Measurements from ENCODE around the gene ZBTB42. TPM values are rescaled to one million over a fixed set of nuclear protein-coding genes. Genes with fewer than 3 reads are reported as not detected.

The ZBTB42 gene
- total and polyA plus RNA-seq, 2 donors (not counting 1 experiment from before 2014, with no cell fraction given), result 1.6 to 8.3 TPM

GRCh38 chr14:104803912-104804410 is 3.1 kb downstream of the ZBTB42 start:
- intact Hi-C loops (cut with micrococcal nuclease), result no loop called here
- H3K4me3 Mint-ChIP-seq, result peak overlapping the region; percentile 7
- no peaks in the 10 kb centered on the region for H3K36me3 ChIP-seq (replicated peaks in 1 of 2; ENCODE audit: control extremely low read depth in 1 of 2, control insufficient read depth in 1 of 2, extremely low read depth in 1 of 2, insufficient read depth in 2 of 2, low read length in 1 of 2)
- H3K9me3 Mint-ChIP-seq (ENCODE audit: insufficient read depth), result no peaks in the 10 kb centered on the region
- no peak overlapping the region for H3K27ac Mint-ChIP-seq
- no peaks in the 10 kb centered on the region for H3K27me3 ChIP-seq (replicated peaks in 1 of 4; ENCODE audit: control extremely low read depth in 1 of 4, control insufficient read depth in 3 of 4, insufficient read depth in 4 of 4, low read length in 3 of 4)
- peaks cover 26% of the 10 kb centered on the region for H3K4me1 Mint-ChIP-seq
- H3K9me3 ChIP-seq (ENCODE audit: control extremely low read depth in 1 of 3, control insufficient read depth in 2 of 3, insufficient read depth in 1 of 3, low read length in 2 of 3), result no peaks in the 10 kb centered on the region
- TF ChIP-seq EZH2 (IDR thresholded peaks at IDR 0.05; ENCODE audit: borderline replicate concordance, insufficient read depth, low read depth, low read length, poor library complexity, severe bottlenecking), result no peak
- TF ChIP-seq, protein P1, sequence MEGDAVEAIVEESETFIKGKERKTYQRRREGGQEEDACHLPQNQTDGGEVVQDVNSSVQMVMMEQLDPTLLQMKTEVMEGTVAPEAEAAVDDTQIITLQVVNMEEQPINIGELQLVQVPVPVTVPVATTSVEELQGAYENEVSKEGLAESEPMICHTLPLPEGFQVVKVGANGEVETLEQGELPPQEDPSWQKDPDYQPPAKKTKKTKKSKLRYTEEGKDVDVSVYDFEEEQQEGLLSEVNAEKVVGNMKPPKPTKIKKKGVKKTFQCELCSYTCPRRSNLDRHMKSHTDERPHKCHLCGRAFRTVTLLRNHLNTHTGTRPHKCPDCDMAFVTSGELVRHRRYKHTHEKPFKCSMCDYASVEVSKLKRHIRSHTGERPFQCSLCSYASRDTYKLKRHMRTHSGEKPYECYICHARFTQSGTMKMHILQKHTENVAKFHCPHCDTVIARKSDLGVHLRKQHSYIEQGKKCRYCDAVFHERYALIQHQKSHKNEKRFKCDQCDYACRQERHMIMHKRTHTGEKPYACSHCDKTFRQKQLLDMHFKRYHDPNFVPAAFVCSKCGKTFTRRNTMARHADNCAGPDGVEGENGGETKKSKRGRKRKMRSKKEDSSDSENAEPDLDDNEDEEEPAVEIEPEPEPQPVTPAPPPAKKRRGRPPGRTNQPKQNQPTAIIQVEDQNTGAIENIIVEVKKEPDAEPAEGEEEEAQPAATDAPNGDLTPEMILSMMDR (IDR thresholded peaks at IDR 0.05), result no peak
- WGBS (ENCODE audit: insufficient coverage), result 62% methylated on average over 14 of the region's 15 CpGs
- no peak overlapping the region for H3K9ac ChIP-seq (ENCODE audit: low read length)
- CTCF ChIA-PET, result no interaction called here
- no peak overlapping the region for H3K4me2 ChIP-seq (replicated peaks; ENCODE audit: low read depth, low read length, poor library complexity, severe bottlenecking)
- DNase-seq (no peak), ATAC-seq (ENCODE audit: low read depth) (no peak)
- H3K4me3 ChIP-seq (ENCODE audit: control extremely low read depth in 1 of 5, extremely low read depth in 1 of 5, insufficient read depth in 1 of 5, low read depth in 2 of 5, low read length in 4 of 5), result no peak overlapping the region
- peaks cover 4% of the 10 kb centered on the region for H3K79me2 ChIP-seq (ENCODE audit: control insufficient read depth, insufficient read depth, low read length)
- no peak overlapping the region for H2AFZ ChIP-seq (ENCODE audit: insufficient read depth, low read depth, low read length, poor library complexity, severe bottlenecking)
- POLR2A ChIA-PET, result interaction anchor here (0.7 kb wide), 2 partner anchors 109 to 555 kb away, joined by 3 to 4 read pairs; no protein-coding TSS in a partner anchor
- H4K20me1 ChIP-seq (ENCODE audit: control insufficient read depth, insufficient read depth, low read length, poor library complexity, severe bottlenecking), result peaks cover 31% of the 10 kb centered on the region
- H3K27ac ChIP-seq (ENCODE audit: low read length in 2 of 2), result no peak overlapping the region
- H3K4me1 ChIP-seq (ENCODE audit: control insufficient read depth in 2 of 2, insufficient read depth in 2 of 2, low read length in 2 of 2), result peaks cover 13 to 40% of the 10 kb centered on the region in 2 donors
- H3K27me3 Mint-ChIP-seq, result no peaks in the 10 kb centered on the region

GRCh38 chr14:104804481-104805325 is 3.8 kb downstream of the ZBTB42 start:
- Histone ChIP-seq H3K4me3 (ENCODE audit: control extremely low read depth in 1 of 5, extremely low read depth in 1 of 5, insufficient read depth in 1 of 5, low read depth in 2 of 5, low read length in 4 of 5) (no peak overlapping the region), H2AFZ (ENCODE audit: insufficient read depth, low read depth, low read length, poor library complexity, severe bottlenecking) (no peak overlapping the region), H3K4me2 (replicated peaks; ENCODE audit: low read depth, low read length, poor library complexity, severe bottlenecking) (no peak overlapping the region), H3K27ac (ENCODE audit: low read length in 2 of 2) (no peak overlapping the region), H3K79me2 (ENCODE audit: control insufficient read depth, insufficient read depth, low read length) (peaks cover 4% of the 10 kb centered on the region), H3K27me3 (replicated peaks in 1 of 4; ENCODE audit: control extremely low read depth in 1 of 4, control insufficient read depth in 3 of 4, insufficient read depth in 4 of 4, low read length in 3 of 4) (no peaks in the 10 kb centered on the region), H4K20me1 (ENCODE audit: control insufficient read depth, insufficient read depth, low read length, poor library complexity, severe bottlenecking) (peaks cover 31% of the 10 kb centered on the region), H3K9ac (ENCODE audit: low read length) (no peak overlapping the region), H3K4me1 (ENCODE audit: control insufficient read depth in 2 of 2, insufficient read depth in 2 of 2, low read length in 2 of 2) (peaks cover 13 to 33% of the 10 kb centered on the region in 2 donors), H3K36me3 (replicated peaks in 1 of 2; ENCODE audit: control extremely low read depth in 1 of 2, control insufficient read depth in 1 of 2, extremely low read depth in 1 of 2, insufficient read depth in 2 of 2, low read length in 1 of 2) (no peaks in the 10 kb centered on the region), H3K9me3 (ENCODE audit: control extremely low read depth in 1 of 3, control insufficient read depth in 2 of 3, insufficient read depth in 1 of 3, low read length in 2 of 3) (no peaks in the 10 kb centered on the region)
- POLR2A ChIA-PET, result interaction anchor here (0.6 to 0.7 kb wide), 3 partner anchors 22 to 554 kb away, joined by 3 to 4 read pairs (median 4); no protein-coding TSS in a partner anchor
- peak overlapping the region; percentile 7 for H3K4me3 Mint-ChIP-seq
- 94% methylated on average over 11 of the region's 18 CpGs for WGBS (ENCODE audit: insufficient coverage)
- no peak for DNase-seq
- no peaks in the 10 kb centered on the region for H3K9me3 Mint-ChIP-seq (ENCODE audit: insufficient read depth)
- no peak for ATAC-seq (ENCODE audit: low read depth)
- TF ChIP-seq, protein P1 (IDR thresholded peaks at IDR 0.05), result no peak
- TF ChIP-seq EZH2 (IDR thresholded peaks at IDR 0.05; ENCODE audit: borderline replicate concordance, insufficient read depth, low read depth, low read length, poor library complexity, severe bottlenecking), result no peak
- CTCF ChIA-PET, result no interaction called here
- H3K27me3 Mint-ChIP-seq, result no peaks in the 10 kb centered on the region
- H3K27ac Mint-ChIP-seq, result no peak overlapping the region
- H3K4me1 Mint-ChIP-seq, result peaks cover 19% of the 10 kb centered on the region
- intact Hi-C loops (cut with micrococcal nuclease), result no loop called here
